COLO668 (cell line): ENCODE measurements around the gene ANKZF1.

Experiments used
- DNase-seq: peaks from one replicate; lab custom pipeline; 2025; ENCODE audit not compliant: unreplicated experiment; lab: John Stamatoyannopoulos, UW

Gene ANKZF1

DNA sequence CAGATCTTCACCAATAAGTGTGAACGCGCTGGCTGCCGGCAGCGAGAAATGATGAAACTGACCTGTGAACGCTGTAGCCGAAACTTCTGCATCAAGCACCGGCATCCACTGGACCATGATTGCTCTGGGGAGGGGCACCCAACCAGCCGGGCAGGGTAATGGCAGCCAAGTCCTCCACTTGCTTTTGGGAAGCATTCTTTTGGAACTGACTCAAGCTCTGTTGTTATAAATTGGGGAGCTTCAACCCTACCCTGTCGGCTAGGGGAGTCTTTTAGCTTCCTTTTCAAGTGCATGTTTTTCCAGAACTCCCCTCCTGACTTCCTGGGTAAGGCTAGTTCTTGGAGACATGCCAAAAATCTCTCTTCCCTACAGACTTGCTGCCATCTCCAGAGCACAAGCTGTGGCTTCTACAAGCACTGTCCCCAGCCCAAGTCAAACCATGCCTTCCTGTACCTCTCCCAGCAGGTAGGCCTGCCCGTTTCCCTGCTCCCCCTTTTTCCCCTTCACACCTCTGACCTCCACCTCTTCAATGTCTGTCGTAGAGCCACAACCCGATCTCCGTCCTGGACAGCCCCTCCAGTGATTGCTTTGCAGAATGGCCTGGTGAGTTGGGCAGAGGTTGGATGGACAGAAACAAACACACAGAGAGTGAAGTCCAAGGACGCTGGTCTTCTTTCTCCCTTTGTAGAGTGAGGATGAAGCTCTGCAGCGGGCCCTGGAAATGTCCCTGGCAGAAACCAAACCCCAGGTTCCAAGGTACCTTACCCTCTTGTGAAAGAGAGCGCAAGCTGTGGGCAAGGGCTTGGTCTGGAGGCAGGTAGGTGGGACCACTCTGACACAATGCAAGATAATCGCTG lies 21.5 kb upstream of the ANKZF1 start:
- DNase-seq: no peak

- DNase-seq: no peak
Observed at GRCh38 chr2:219209236-219210195, 20.1 kb upstream of the ANKZF1 start.

GRCh38 chr2:219210196-219210885 lies 19.3 kb upstream of the ANKZF1 start:
- no peak for DNase-seq

DNA sequence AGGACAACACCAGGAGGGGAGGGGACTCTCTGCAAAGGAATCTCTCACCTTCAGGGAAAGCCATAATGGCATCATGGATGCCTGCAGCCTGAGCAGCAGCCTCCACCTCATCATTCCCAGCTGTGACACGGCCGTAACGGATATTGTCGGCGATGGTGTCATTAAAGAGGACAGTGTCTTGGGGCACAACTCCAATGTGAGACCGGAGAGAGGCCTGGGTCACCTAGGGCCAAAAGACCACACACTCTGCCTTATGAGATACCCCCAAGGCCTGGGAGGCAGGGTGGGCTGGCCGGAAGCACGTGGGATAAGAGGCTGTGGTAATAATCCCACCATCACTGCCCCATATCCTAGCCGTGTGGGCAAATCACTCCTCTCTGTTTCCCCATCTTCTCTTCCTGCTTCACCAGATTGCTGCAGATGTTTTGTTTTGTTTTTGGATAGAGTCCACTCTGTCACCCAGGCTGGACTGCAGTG lies 18.7 kb upstream of the ANKZF1 start:
- no peak for DNase-seq

- DNase-seq: no peak
Observed at GRCh38 chr2:219213026-219213415, 16.6 kb upstream of the ANKZF1 start.

GRCh38 chr2:219213486-219214071 lies 16.0 kb upstream of the ANKZF1 start:
- no peak for DNase-seq

GRCh38 chr2:219214141-219214540 lies 15.5 kb upstream of the ANKZF1 start:
- no peak for DNase-seq

DNA sequence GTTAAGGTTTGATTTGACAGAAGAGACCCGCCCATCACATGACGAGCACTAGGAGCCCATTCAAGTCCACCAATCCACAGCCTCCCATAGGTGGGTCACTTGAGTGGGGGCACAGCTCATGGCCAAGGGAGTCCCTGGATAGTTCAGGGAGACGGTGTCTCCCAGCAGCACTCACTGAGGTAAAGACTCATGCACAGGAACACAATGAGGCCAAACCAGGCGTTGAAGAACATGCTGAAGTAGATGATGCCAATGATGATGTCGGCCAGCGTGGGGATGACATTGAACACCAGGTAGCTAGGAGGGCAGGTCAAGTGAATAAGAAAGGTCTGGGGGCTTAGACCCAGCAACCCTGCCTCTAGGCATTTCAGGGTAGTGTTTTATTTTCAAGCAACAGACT lies 14.8 kb upstream of the ANKZF1 start:
- no peak for DNase-seq

DNA sequence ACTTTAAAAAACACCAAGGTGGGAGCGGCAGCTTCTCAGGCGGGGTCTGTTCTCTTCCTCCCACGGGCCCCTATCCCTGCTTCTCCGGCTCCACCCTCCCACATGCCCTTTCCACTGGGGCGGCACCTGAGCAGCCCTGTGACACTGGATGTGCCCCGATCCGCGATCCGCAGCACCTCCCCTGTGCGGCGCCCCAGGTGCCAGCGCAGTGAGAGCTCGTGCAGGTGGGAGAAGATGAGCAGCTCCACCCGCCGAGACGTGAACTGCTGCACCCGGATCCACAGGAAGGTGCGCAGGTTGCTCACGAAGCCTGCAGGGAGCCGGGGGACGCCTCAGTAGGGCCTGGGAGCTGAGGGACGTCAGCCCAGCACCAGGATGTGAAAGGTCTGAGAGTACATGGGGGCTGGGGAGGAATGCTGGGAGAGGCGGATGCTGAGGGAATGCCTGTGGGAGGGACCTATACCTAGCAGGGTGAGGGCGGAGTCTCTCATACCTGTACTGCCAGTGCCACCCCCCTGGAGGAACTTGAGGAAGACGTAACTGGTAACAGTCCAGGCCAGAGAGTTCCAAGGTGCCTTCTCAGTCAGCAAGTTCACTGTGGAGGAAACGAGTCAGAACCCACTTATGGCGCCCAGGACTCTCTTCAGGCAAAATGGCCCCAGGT lies 13.6 kb upstream of the ANKZF1 start:
- DNase-seq: no peak

DNA sequence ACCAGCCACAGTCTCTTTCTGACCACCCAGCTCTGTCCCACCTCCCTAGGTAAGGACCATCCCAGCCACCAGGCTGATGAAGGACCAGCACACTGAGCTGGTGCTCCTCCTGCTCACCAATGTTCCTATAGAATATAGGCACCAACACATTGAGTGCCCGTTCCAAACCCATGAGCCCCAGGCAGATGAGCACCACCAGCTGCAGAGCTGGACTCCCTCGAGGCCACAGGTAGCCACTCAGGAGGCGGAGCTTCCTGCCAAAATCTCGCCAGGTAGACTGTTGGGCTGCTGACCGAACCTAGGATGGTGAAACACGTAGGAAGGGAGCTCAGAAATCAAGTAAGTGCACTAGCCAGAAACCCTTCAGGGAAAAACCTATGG lies 13.1 kb upstream of the ANKZF1 start:
- no peak for DNase-seq

DNA sequence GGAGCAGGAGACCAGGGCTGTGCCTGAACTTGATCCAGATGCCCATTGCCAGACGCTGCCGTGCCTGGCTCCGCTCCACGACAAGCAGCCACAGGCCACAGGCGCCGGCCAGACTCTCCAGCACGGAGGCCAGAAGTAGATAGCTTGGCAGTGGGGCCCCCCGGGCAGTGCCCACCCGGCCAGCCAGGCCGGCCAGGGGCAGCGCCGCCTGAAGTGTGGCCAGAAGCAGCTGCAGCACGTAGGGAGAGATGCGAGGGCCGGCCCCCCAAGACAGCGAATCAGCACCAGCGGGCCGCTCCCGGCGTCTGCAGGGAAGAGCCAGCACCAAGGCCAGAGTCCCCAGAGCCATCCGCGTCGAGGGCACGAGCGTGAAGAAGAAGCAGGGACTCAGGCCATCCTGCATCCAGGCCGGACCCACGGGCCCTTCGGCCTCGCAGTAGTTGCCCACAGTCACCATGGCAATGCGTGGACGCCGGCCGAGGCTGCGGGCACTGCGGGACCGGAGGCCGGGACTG lies 11.3 kb upstream of the ANKZF1 start:
- DNase-seq: peak; percentile 74

GRCh38 chr2:219218732-219219701 lies 10.6 kb upstream of the ANKZF1 start, which contains the start of gene ABCB6:
Gene ABCB6, minus strand, starts transcription at chr2:219218958. Its CDS starts 285 bp downstream, at chr2:219218673.
- peak; percentile 94 for DNase-seq

- DNase-seq: no peak
Observed at GRCh38 chr2:219219784-219220532, 9.6 kb upstream of the ANKZF1 start.

DNA sequence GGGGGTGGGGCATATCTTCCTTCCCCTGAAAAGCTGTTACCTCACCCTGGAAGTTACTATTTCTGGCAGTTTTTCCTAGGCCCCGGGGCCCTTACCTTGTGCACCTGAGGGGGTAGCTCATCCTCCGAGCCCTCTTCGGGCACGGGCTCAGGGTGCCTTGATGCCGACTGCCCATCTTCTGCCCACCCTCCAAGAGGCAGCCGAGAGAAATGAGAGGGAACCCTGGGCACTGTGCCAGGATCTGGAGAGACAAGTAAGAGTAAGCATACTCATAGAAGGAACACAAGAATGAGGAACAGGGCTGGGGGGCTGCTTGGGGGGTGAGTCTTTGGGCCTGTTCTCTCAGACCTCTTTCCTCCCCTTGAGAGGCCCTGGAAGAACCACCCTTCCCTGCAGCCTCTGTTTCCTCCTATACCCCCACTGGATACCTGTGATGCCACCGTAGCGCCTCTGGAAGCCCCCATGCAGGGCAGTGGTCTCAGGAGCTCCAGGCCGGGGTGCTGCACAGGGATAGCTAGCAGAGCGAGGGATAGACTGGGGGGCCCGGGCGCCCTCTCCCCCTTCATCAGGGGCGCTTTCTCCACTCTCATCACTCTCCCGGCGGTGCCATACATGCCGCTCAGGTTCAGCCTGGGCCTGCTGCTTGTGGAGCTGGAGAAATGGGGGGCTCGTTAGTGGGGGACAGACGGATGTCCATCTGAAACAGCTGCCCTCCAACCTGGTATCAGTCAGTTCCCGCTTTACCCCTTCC lies 8.8 kb upstream of the ANKZF1 start:
- no peak for DNase-seq

DNA sequence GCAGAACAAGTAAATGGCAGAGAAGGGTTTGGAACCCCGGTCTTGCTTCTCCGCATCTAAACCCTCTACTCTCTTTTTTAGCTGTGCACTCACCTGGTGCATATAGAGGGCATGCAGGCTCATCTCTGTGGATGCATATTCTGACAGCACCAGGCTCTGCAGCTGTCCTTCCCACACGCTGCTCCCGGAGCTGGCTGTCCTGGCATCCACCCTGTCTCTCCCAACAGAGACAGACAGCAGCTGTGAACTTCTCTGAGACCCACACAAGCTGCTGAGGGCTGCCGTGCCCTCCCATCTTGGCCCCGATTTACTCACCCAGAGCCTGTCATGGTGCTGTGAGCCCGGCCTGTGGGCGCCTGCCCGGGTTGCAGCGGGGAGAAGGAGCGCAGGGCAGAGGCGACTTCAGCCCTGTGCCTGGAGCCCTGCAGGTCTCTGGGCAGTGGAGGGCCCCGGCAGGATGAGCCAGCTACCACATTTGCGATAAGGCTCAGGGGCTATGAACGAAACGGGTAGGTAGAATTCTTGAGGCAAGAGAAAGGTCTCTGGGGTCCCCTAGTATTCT lies 7.6 kb upstream of the ANKZF1 start:
- no peak for DNase-seq

DNA sequence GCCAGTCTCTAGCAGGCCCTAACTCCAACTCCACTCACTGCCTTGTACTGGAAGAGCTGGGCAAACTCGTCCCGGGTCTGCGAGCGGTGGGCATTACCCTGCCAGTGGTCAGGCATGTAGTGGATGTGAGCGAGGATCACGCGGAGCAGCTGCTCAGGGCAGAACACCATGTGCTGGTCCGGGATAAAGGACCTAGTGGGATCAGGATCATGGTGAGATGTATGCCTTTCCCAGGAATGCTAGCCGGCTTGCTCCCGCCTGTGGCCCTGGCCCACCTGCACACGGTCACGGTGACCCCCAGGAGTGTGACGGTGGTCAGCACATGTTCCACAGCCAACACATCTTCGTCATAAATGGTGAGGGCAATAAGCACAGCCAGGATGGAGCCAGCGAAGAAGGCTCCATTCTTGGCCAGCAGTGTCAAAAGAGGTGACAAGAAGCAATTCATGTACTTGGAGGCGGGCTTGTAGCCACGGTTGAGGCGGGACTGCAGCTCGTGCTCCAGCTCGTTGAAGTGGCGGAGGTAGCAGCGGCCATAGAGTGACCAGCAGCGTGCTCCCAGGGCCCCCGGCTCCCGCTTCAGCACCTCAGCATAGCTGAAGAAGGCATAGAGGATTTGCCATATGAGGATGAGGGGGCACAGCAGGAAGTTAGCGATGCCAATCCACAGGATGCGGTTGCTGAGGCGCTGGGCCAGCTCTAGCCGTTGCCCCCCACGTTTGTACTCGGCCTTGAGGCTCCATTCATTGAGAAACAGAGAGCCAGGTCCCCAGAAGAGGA lies 5.6 kb upstream of the ANKZF1 start:
- DNase-seq: no peak
